ENCODE measurements around the gene LTBP3.

GRCh38 chr11:65505466-65506289 is 52.5 kb downstream of the LTBP3 start:
- no peak for TF ChIP-seq EZH2 (IDR thresholded peaks at IDR 0.05)
- TF ChIP-seq POLR2AphosphoS5 (IDR thresholded peaks at IDR 0.05; ENCODE audit: borderline replicate concordance, low read depth, low read length), result peak; percentile 66

All from SK-N-MC (cell line).